HepG2 (cell line): ENCODE results near the gene SFXN1.

ENCODE experiments used
- CHCHD3 ChIP-seq: sonication (generic); formaldehyde crosslinking; IDR thresholded peaks from 2 replicates; pipeline ENCODE4 v1.8.0; 2022; ENCODE audit warnings: mild to moderate bottlenecking, missing genetic modification reagents, moderate library complexity
- HINFP ChIP-seq: sonication (generic); formaldehyde crosslinking; IDR thresholded peaks from 2 replicates; pipeline ENCODE4 v1.4.0; 2020; ENCODE audit warnings: low read depth, mild to moderate bottlenecking, missing genetic modification reagents
- KLF16 ChIP-seq, 2 experiments: sonication (generic) in 1 of 2; formaldehyde crosslinking in 1 of 2; IDR thresholded peaks; 2 replicates each; pipeline versions ENCODE4 v1.6.1 to v1.8.0; 2016 to 2023; ENCODE audit warnings: missing genetic modification reagents in 2 of 2, missing compliant biosample characterization in 1 of 2
- NR2C2 ChIP-seq: sonication (generic); formaldehyde crosslinking; IDR thresholded peaks from 2 replicates; pipeline ENCODE4 v1.4.0; 2020; ENCODE audit warnings: missing genetic modification reagents, mild to moderate bottlenecking, moderate library complexity, borderline replicate concordance
- POLR2AphosphoS2 ChIP-seq: IDR thresholded peaks from 2 replicates; pipeline ENCODE4 v1.6.1; 2011; ENCODE audit warnings: low read depth, low read length, improper control_type of control experiment
- ZBTB4 ChIP-seq: sonication (generic); formaldehyde crosslinking; IDR thresholded peaks from 2 replicates; pipeline ENCODE4 v1.4.0; 2020; ENCODE audit warnings: missing genetic modification reagents, mild to moderate bottlenecking, borderline replicate concordance
- ZNF747 ChIP-seq: sonication (generic); formaldehyde crosslinking; IDR thresholded peaks from 2 replicates; pipeline ENCODE4 v1.8.1; 2023; ENCODE audit warnings: missing genetic modification reagents, mild to moderate bottlenecking, borderline replicate concordance

DNA sequence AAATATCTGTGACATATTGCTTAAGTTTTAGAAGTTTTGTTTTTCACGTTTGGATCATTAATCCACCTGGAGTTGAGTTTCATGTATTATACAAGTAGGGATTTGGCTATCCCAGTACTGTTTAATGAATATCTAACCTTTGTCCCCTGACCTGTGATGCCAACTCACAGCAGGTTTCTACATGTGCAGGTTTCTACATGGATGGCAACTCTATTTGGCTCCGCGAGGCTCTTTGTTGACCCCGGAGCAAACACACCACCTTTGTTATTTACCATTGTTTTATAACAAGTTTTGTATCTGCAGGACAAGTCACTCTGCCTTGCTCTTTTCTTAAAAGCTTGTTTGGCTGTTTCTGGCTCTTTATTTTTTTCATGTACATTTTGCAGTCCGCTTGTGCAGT is 920 bp upstream of the SFXN1 start:
- TF ChIP-seq ZBTB4 (CRISPR knock-in tag) = no peak
- TF ChIP-seq KLF16 (CRISPR knock-in tag; IDR thresholded peaks at IDR 0.05) = no peak
- TF ChIP-seq ZNF747 (CRISPR knock-in tag) = no peak
- TF ChIP-seq CHCHD3 (CRISPR knock-in tag) = no peak
- TF ChIP-seq NR2C2 (CRISPR knock-in tag) = no peak
- TF ChIP-seq POLR2AphosphoS2 = no peak
- no peak for TF ChIP-seq HINFP (CRISPR knock-in tag)
